NCI-H2196 treated with DMSO at 0.1 percent for 48 hours (cell line): Measurements from ENCODE around the gene SNX11.

ENCODE experiments used
- DNase-seq: peaks from one replicate; lab custom pipeline; 2025; ENCODE audit not compliant: unreplicated experiment; lab: John Stamatoyannopoulos, UW

SNX11 gene

GRCh38 chr17:48160177-48161081, 52.9 kb downstream of the SNX11 start:
- peak; percentile 87 for DNase-seq

GRCh38 chr17:48161127-48161905, 53.8 kb downstream of the SNX11 start:
- no peak for DNase-seq

- DNase-seq: no peak
These were observed 54.9 kb downstream of the SNX11 start for GRCh38 chr17:48162306-48162934.

GRCh38 chr17:48162946-48163506, 55.5 kb downstream of the SNX11 start:
- no peak for DNase-seq

GRCh38 chr17:48163809-48164208, 56.2 kb downstream of the SNX11 start:
- DNase-seq: no peak

GRCh38 chr17:48169926-48170325, 62.4 kb downstream of the SNX11 start:
- DNase-seq: no peak
